ENCODE results near the gene ELL. TPM values are rescaled to one million over a fixed set of nuclear protein-coding genes. Genes with fewer than 3 reads are reported as not detected.
A peak's percentile ranks its signal among the peaks of the same experiment; 100 is the strongest.

The ELL gene
- total and polyA plus RNA-seq, 9 of the 15 experiments (the other 6 are each of a cell fraction or from before 2014, with no cell fraction given) = 0.24 to 22.5 (median 4.1) TPM

- POLR2A ChIA-PET = interaction anchor here (1.0 to 1.4 kb wide), 3 partner anchors 12 to 86 kb away, joined by 3 to 7 read pairs (median 3); partner anchors contain the start of gene GDF15
- Histone ChIP-seq H3K27me3 (ENCODE audit: control insufficient read depth in 2 of 2, insufficient read depth in 2 of 2, low read length in 2 of 2) (no peaks in the 10 kb centered on the region), H3K36me3 (ENCODE audit: control insufficient read depth, insufficient read depth, low read length) (peaks cover 45% of the 10 kb centered on the region; the same call in 2 of the 3 replicates), H3K4me2 (ENCODE audit: insufficient read depth, low read length) (no peak overlapping the region), H3K4me1 (replicated peaks in 1 of 2; ENCODE audit: control insufficient read depth in 2 of 2, insufficient read depth in 2 of 2, low read length in 2 of 2) (peaks cover 37 to 96% of the 10 kb centered on the region in 2 experiments), H3K27ac (ENCODE audit: extremely low read depth, low read depth, low read length) (no peak overlapping the region), H3K4me3 (no peak overlapping the region), H3K9ac (ENCODE audit: insufficient read depth in 1 of 2, low read depth in 2 of 2, low read length in 2 of 2) (peak overlapping the region in 1 of 2 experiments; percentile 80; a peak in 2 of 4 replicates), H4K20me1 (replicated peaks; ENCODE audit: control insufficient read depth, insufficient read depth, low read length) (peaks cover 23% of the 10 kb centered on the region), H2AFZ (ENCODE audit: low read depth, low read length) (no peak overlapping the region), H3K9me1 (ENCODE audit: control insufficient read depth, insufficient read depth, low read length) (no peaks in the 10 kb centered on the region), H3K79me2 (ENCODE audit: control insufficient read depth, insufficient read depth, low read length) (peaks cover 96% of the 10 kb centered on the region), H3K9me3 (replicated peaks; ENCODE audit: control insufficient read depth, insufficient read depth, low read depth, low read length) (no peaks in the 10 kb centered on the region)
- no peak for DNase-seq (ENCODE audit: extremely low read depth in 1 of 4, low spot score in 3 of 4)
- no TSS peak for BruUV-seq (replicated peaks)
- CTCF ChIA-PET (ENCODE audit: low intra/inter-chr PET ratio) = interaction anchor here (0.6 kb wide), 1 partner anchor 227 kb away, joined by 4 read pairs; no protein-coding TSS in a partner anchor
- no peak for FAIRE-seq
- in situ Hi-C loops (cut with MboI) (no loop called here), intact Hi-C loops (cut with micrococcal nuclease) (no loop called here)
- WGBS (ENCODE audit: insufficient coverage, low coverage, missing lambda C conversion rate) = 88% methylated on average over 14 of the region's 14 CpGs
- ATAC-seq = no peak
- no peak for TF ChIP-seq ETV6 (IDR thresholded peaks at IDR 0.05; ENCODE audit: borderline replicate concordance in 1 of 2, low read depth in 2 of 2, low read length in 1 of 2)
- TF ChIP-seq ETV6 (CRISPR knock-in tag; IDR thresholded peaks at IDR 0.05; ENCODE audit: borderline replicate concordance) = no peak
- no peak for TF ChIP-seq ZBTB5 (IDR thresholded peaks at IDR 0.05)
- TF ChIP-seq KHSRP (IDR thresholded peaks at IDR 0.05) = no peak
- TF ChIP-seq HDAC2 (IDR thresholded peaks at IDR 0.05) = peak; percentile 48; the same call in 1 of the 2 replicates
- TF ChIP-seq BCOR (IDR thresholded peaks at IDR 0.05) = peak; percentile 83
- peak; percentile 81 for TF ChIP-seq RBM25 (IDR thresholded peaks at IDR 0.05; ENCODE audit: low read depth, low read length, severe bottlenecking)
- TF ChIP-seq ZBTB17 (CRISPR knock-in tag; IDR thresholded peaks at IDR 0.05) = no peak
- peak; percentile 22 to 59; a peak in 1 of 4 replicates for TF ChIP-seq KDM1A (IDR thresholded peaks at IDR 0.05)
These were observed 99.2 kb downstream of the ELL start for GRCh38 chr19:18422530-18423191.
